GM10248 (cell line): ENCODE data around the gene TMEM86A.

Source experiments
- CTCF ChIA-PET: fragments of 300-600 bp; sonication (Branson Sonifier 250); formaldehyde crosslinking; extraction: SDS; loops from one replicate; lab custom pipeline; 2021; ENCODE audit warnings: antibody characterized with exemption; lab: Yijun Ruan, JAX
- POLR2A ChIA-PET: fragments of 350-650 bp; sonication (Branson Sonifier 250); formaldehyde crosslinking; extraction: SDS; loops from one replicate; lab custom pipeline; 2020; ENCODE audit warnings: antibody characterized with exemption; lab: Yijun Ruan, JAX
- DNase-seq: peaks from one replicate; pipeline ENCODE4 v3.0.0; 2012; ENCODE audit errors: extremely low spot score
- TF ChIP-seq, protein P1 (sequence below): IDR thresholded peaks from 2 replicates; pipeline ENCODE4 v1.5.1; 2012; ENCODE audit warnings: mild to moderate bottlenecking, low read depth; ENCODE audit errors: extremely low read depth, missing control alignments, control extremely low read depth

Gene TMEM86A

DNA sequence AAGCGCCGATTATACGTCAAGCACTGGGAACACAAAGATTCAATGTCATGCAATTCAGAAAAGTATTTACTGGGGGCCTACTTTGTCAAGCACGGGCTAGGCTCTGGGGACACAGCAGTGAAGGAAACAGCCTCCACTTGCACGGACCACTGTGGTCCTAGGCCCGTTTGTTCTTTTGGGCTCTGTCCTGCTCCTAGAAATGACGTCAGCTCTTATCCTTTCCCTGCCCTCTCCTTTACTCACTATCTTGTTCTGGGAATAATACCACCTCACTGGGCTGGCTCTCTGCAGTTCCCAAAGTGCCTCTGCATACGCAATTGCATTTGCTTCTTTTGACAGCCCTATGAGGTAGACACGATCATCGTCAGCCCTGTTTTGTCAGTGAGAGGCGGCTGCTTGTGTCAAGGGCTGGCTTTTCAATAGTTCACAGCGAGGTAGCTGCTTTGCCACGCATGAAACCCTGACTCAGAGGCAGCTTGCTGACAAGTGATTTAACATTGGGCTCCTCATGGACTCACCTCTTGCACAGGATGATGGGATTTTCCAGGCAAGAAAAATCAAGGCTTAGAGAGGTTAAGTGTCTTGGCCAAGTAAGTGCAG lies 50.3 kb downstream of the TMEM86A start:
- CTCF ChIA-PET: interaction anchor here (1.4 to 2.6 kb wide), 5 partner anchors 16 to 633 kb away, joined by 4 to 9 read pairs (median 7); no protein-coding TSS in a partner anchor
- no peak for DNase-seq
- TF ChIP-seq, protein P1, sequence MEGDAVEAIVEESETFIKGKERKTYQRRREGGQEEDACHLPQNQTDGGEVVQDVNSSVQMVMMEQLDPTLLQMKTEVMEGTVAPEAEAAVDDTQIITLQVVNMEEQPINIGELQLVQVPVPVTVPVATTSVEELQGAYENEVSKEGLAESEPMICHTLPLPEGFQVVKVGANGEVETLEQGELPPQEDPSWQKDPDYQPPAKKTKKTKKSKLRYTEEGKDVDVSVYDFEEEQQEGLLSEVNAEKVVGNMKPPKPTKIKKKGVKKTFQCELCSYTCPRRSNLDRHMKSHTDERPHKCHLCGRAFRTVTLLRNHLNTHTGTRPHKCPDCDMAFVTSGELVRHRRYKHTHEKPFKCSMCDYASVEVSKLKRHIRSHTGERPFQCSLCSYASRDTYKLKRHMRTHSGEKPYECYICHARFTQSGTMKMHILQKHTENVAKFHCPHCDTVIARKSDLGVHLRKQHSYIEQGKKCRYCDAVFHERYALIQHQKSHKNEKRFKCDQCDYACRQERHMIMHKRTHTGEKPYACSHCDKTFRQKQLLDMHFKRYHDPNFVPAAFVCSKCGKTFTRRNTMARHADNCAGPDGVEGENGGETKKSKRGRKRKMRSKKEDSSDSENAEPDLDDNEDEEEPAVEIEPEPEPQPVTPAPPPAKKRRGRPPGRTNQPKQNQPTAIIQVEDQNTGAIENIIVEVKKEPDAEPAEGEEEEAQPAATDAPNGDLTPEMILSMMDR: no peak
- POLR2A ChIA-PET: interaction anchor here (0.5 kb wide), 1 partner anchor 24 kb away, joined by 3 read pairs; no protein-coding TSS in a partner anchor

DNA sequence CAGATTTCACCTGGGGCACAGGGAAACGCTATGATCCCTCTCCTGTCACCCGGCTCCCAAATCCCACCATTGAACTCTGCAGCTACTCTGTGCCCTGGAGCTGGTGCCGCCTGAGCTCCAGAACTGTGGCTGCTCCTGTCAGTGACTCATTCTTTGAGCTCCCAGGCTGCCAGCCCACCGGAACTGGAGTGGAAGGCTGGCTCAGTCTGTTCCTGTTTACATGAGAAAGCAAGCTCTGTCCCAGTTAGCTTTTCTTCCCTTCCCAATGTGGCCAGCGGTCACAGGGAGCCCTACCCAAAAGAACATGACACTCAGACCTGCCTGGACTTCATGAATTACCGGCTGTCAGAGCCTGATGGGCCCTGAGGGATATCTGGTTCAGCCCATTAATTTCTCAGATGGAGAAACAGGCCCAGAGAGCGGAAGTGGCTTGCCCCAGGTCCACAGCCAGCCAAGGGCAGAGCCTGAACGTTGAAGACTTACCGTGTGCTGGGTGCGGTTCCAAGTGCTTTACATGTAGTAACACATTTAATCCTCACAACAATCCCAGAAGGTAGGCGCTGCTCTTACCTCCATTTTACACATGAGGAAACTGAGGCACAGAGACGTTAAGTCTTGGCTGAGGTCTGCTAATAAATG lies 51.2 kb downstream of the TMEM86A start:
- no peak for DNase-seq
- CTCF ChIA-PET: interaction anchor here (1.0 to 2.6 kb wide), 7 partner anchors 9 to 634 kb away, joined by 3 to 9 read pairs (median 5); no protein-coding TSS in a partner anchor
- TF ChIP-seq, protein P1: no peak
- POLR2A ChIA-PET: no interaction called here

DNA sequence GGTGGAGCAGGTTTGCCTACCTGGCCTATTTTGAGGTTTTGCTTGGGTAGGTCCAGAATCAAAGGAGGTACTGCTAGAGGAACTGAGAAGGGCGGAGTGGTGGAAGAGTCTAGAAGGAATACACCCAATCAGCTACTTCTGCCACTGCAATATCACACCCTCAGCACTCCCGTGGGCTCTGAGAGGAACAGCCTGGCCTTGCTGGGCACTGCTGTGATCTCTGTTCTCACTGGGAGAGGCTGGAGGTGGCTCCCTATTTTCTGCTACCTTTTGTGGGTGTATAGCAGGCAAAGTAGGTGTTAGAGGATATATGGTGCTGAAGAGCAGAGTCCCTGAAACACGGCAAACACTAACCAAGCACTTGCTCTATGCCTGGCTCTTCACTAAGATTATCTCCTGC lies 52.4 kb downstream of the TMEM86A start:
- DNase-seq: no peak
- TF ChIP-seq, protein P1: no peak
- ChIA-PET CTCF (interaction anchor here (0.9 to 2.2 kb wide), 4 partner anchors 13 to 24 kb away, joined by 3 to 7 read pairs (median 6); no protein-coding TSS in a partner anchor), POLR2A (no interaction called here)

DNA sequence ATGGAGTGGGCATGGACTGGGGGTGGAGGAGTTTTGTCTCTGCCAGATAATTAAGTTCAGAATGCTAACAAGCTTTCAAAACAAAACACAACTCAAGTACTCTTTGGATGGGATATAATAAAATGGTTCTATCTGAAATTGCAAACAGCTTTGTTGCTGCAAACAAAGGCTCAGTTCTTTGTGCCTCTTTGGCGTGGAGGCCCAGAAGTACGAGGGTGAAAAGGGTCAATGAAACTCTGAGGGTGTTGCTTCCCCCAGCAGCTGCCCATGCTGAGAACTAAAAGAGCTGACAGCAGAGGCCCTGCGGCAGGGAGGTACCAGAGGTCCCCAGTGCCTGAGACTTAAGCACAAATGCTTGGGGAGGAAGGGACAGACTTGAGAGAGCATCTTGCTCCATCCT lies 53.9 kb downstream of the TMEM86A start:
- CTCF ChIA-PET: interaction anchor here (1.0 to 2.2 kb wide), 8 partner anchors 11 to 31 kb away, joined by 3 to 8 read pairs (median 5); no protein-coding TSS in a partner anchor
- DNase-seq: no peak
- POLR2A ChIA-PET: no interaction called here
- TF ChIP-seq, protein P1: no peak

DNA sequence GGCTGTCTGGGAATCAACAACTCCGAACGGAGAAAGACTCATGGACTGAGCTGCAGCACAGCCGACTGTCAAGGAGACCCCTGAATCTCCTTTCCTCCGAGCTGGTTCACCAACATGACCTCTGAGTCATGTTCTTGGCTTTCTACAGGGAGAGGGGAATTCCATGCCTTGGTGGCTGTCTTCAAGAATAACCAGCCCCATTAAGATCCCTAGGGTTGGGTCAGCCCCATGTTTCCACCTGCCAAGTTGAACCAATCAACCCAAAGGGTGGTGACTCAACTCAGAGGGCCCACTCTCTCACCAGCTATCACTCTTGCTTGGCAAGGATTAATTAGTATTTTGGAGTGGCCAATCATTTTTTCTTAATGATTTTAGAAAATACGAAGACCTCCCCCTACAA lies 55.7 kb downstream of the TMEM86A start:
- DNase-seq: no peak
- CTCF ChIA-PET: interaction anchor here (1.0 to 2.3 kb wide), 2 partner anchors 11 to 14 kb away, joined by 4 to 11 read pairs; no protein-coding TSS in a partner anchor
- POLR2A ChIA-PET: no interaction called here
- TF ChIP-seq, protein P1: no peak
